Stimulated activated CD4-positive, alpha-beta T cell treated with anti-CD3 and anti-CD28 coated beads, Interleukin-4, amount 100 ng/mL, for 1 hour (primary cell): ENCODE results near the gene MAPK6.
A peak's percentile ranks its signal among the peaks of the same experiment; 100 is the strongest.
"Not testable (repeated sequence)": the region's sequence is repeated elsewhere in the genome, so short reads cannot be mapped to it uniquely, and the experiment has no call there.

Source experiments
- DNase-seq: peaks from one replicate; pipeline ENCODE4 v3.0.0-alpha.2; 2020

The MAPK6 gene

GRCh38 chr15:52018693-52019393 lies at the start of gene MAPK6:
Gene MAPK6, plus strand, starts transcription at chr15:52019219. Its CDS starts 27,242 bp downstream, at chr15:52046461.
- DNase-seq: peak; percentile 97

- DNase-seq: no peak
These were observed 49.3 kb upstream of the MAPK6 start for GRCh38 chr15:51969728-51970127.

GRCh38 chr15:51970132-51970817 lies 48.7 kb upstream of the MAPK6 start:
- no peak for DNase-seq

- no peak for DNase-seq
These were observed 48.0 kb upstream of the MAPK6 start for GRCh38 chr15:51971032-51971374.

- DNase-seq: peak; percentile 77
These were observed 47.5 kb upstream of the MAPK6 start, which contains the start of gene LEO1 for GRCh38 chr15:51971375-51972133. Gene LEO1, minus strand, starts transcription at chr15:51971778. Its CDS starts 33 bp downstream, at chr15:51971745.

GRCh38 chr15:51973220-51973619 lies 45.8 kb upstream of the MAPK6 start:
- no peak for DNase-seq

- DNase-seq: no peak
These were observed 45.2 kb upstream of the MAPK6 start for GRCh38 chr15:51973775-51974174.

- DNase-seq: peak; percentile 35
These were observed 36.8 kb upstream of the MAPK6 start for GRCh38 chr15:51982013-51982769.

- no peak for DNase-seq
These were observed 36.3 kb upstream of the MAPK6 start for GRCh38 chr15:51982770-51983103.

- DNase-seq: no peak
These were observed 27.9 kb upstream of the MAPK6 start for GRCh38 chr15:51991141-51991540.

GRCh38 chr15:51992953-51993352 lies 26.1 kb upstream of the MAPK6 start:
- DNase-seq: no peak

- DNase-seq: no peak
These were observed 16.7 kb upstream of the MAPK6 start for GRCh38 chr15:52002351-52002750.

- not testable (repeated sequence) for DNase-seq
These were observed 15.9 kb upstream of the MAPK6 start for GRCh38 chr15:52003089-52003488.

GRCh38 chr15:52003710-52004109 lies 15.3 kb upstream of the MAPK6 start:
- DNase-seq: no peak

GRCh38 chr15:52004806-52005205 lies 14.2 kb upstream of the MAPK6 start:
- DNase-seq: no peak

- DNase-seq: no peak
These were observed 13.0 kb upstream of the MAPK6 start for GRCh38 chr15:52005748-52006701.

GRCh38 chr15:52006702-52007340 lies 12.2 kb upstream of the MAPK6 start:
- no peak for DNase-seq

GRCh38 chr15:52008359-52008697 lies 10.7 kb upstream of the MAPK6 start:
- DNase-seq: no peak

- no peak for DNase-seq
These were observed 10.2 kb upstream of the MAPK6 start for GRCh38 chr15:52008698-52009434.
